22Rv1 (cell line): ENCODE data around the gene SEMA5A.

ENCODE experiments used
- H3K27ac ChIP-seq: fragments of 450-650 bp; 2 replicates; pipeline ENCODE4 v1.5.1; 2017
- CTCF ChIP-seq: fragments of 450-650 bp; IDR thresholded peaks from 2 replicates; pipeline ENCODE4 v1.5.1; 2017; ENCODE audit warnings: mild to moderate bottlenecking
- ZFX ChIP-seq: fragments of 450-650 bp; IDR thresholded peaks from 2 replicates; pipeline ENCODE4 v1.6.1; 2017; ENCODE audit warnings: antibody characterized with exemption, borderline replicate concordance

Gene SEMA5A

GRCh38 chr5:9529041-9529480 lies 16.8 kb downstream of the SEMA5A start:
- no peak overlapping the region for H3K27ac ChIP-seq
- no peak for TF ChIP-seq ZFX
- no peak for TF ChIP-seq CTCF

GRCh38 chr5:9524941-9525340 lies 20.9 kb downstream of the SEMA5A start:
- no peak overlapping the region for H3K27ac ChIP-seq
- no peak for TF ChIP-seq CTCF

- no peak overlapping the region for H3K27ac ChIP-seq
- TF ChIP-seq ZFX: no peak
- TF ChIP-seq CTCF: no peak
Observed at GRCh38 chr5:9523090-9523823, 22.6 kb downstream of the SEMA5A start.

GRCh38 chr5:9519537-9519936 lies 26.3 kb downstream of the SEMA5A start:
- H3K27ac ChIP-seq: no peak overlapping the region
- TF ChIP-seq ZFX (no peak), CTCF (no peak)

GRCh38 chr5:9516591-9516990 lies 29.3 kb downstream of the SEMA5A start:
- H3K27ac ChIP-seq: no peak overlapping the region
- no peak for TF ChIP-seq ZFX
- no peak for TF ChIP-seq CTCF

GRCh38 chr5:9515436-9515835 lies 30.4 kb downstream of the SEMA5A start:
- TF ChIP-seq ZFX (no peak), CTCF (no peak)
- H3K27ac ChIP-seq: no peak overlapping the region

- no peak overlapping the region for H3K27ac ChIP-seq
- no peak for TF ChIP-seq ZFX
- no peak for TF ChIP-seq CTCF
Observed at GRCh38 chr5:9514968-9515367, 30.9 kb downstream of the SEMA5A start.
